Measurements from ENCODE around the gene CTSL. TPM values are rescaled to one million over a fixed set of nuclear protein-coding genes. Genes with fewer than 3 reads are reported as not detected.

CTSL gene
- total RNA-seq, 1 experiment from 2014 or later = 39.7 TPM

DNA sequence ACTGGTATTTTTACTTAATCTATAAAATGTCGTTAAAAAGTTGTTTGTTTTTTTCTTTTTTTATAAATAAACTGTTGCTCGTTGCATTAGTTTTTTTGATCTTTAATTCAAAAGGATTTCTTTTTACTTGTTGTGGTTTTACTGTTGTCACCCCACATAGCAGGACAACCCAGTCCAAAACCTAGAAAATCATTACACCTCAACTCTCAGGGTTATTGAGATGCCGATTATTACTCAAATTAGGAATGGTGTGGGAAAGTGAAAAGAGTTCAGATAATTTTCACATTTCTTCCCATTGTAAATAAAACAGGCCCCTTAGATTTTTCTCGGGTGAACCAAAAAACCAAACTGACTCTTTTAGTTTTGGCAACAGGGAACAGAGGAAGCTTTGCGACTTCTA, 17.4 kb upstream of the CTSL start:
- no peaks in the 10 kb centered on the region for H3K27me3 Mint-ChIP-seq (ENCODE audit: low read depth)
- no peaks in the 10 kb centered on the region for H3K4me1 Mint-ChIP-seq
- H3K27ac Mint-ChIP-seq = no peak overlapping the region
- no peak for ATAC-seq
- TF ChIP-seq CBFB (CRISPR knock-in tag; IDR thresholded peaks at IDR 0.05; ENCODE audit: low read depth) (no peak), NR1H2 (CRISPR knock-in tag; IDR thresholded peaks at IDR 0.05) (no peak), HMGA2 (CRISPR knock-in tag; IDR thresholded peaks at IDR 0.05) (no peak), ZNF423 (CRISPR knock-in tag; IDR thresholded peaks at IDR 0.05) (no peak), ZMAT4 (CRISPR knock-in tag; IDR thresholded peaks at IDR 0.05) (no peak)
- TF ChIP-seq, protein P1, sequence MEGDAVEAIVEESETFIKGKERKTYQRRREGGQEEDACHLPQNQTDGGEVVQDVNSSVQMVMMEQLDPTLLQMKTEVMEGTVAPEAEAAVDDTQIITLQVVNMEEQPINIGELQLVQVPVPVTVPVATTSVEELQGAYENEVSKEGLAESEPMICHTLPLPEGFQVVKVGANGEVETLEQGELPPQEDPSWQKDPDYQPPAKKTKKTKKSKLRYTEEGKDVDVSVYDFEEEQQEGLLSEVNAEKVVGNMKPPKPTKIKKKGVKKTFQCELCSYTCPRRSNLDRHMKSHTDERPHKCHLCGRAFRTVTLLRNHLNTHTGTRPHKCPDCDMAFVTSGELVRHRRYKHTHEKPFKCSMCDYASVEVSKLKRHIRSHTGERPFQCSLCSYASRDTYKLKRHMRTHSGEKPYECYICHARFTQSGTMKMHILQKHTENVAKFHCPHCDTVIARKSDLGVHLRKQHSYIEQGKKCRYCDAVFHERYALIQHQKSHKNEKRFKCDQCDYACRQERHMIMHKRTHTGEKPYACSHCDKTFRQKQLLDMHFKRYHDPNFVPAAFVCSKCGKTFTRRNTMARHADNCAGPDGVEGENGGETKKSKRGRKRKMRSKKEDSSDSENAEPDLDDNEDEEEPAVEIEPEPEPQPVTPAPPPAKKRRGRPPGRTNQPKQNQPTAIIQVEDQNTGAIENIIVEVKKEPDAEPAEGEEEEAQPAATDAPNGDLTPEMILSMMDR (IDR thresholded peaks at IDR 0.05) = no peak
- TF ChIP-seq, protein P2, sequence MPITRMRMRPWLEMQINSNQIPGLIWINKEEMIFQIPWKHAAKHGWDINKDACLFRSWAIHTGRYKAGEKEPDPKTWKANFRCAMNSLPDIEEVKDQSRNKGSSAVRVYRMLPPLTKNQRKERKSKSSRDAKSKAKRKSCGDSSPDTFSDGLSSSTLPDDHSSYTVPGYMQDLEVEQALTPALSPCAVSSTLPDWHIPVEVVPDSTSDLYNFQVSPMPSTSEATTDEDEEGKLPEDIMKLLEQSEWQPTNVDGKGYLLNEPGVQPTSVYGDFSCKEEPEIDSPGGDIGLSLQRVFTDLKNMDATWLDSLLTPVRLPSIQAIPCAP (CRISPR knock-in tag; IDR thresholded peaks at IDR 0.05) = no peak
- TF ChIP-seq, protein P3, sequence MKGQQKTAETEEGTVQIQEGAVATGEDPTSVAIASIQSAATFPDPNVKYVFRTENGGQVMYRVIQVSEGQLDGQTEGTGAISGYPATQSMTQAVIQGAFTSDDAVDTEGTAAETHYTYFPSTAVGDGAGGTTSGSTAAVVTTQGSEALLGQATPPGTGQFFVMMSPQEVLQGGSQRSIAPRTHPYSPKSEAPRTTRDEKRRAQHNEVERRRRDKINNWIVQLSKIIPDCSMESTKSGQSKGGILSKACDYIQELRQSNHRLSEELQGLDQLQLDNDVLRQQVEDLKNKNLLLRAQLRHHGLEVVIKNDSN (CRISPR knock-in tag; IDR thresholded peaks at IDR 0.05) = no peak
- TF ChIP-seq, protein P4, sequence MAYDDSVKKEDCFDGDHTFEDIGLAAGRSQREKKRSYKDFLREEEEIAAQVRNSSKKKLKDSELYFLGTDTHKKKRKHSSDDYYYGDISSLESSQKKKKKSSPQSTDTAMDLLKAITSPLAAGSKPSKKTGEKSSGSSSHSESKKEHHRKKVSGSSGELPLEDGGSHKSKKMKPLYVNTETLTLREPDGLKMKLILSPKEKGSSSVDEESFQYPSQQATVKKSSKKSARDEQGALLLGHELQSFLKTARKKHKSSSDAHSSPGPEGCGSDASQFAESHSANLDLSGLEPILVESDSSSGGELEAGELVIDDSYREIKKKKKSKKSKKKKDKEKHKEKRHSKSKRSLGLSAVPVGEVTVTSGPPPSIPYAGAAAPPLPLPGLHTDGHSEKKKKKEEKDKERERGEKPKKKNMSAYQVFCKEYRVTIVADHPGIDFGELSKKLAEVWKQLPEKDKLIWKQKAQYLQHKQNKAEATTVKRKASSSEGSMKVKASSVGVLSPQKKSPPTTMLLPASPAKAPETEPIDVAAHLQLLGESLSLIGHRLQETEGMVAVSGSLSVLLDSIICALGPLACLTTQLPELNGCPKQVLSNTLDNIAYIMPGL (CRISPR knock-in tag; IDR thresholded peaks at IDR 0.05) = no peak
- TF ChIP-seq, protein P5, sequence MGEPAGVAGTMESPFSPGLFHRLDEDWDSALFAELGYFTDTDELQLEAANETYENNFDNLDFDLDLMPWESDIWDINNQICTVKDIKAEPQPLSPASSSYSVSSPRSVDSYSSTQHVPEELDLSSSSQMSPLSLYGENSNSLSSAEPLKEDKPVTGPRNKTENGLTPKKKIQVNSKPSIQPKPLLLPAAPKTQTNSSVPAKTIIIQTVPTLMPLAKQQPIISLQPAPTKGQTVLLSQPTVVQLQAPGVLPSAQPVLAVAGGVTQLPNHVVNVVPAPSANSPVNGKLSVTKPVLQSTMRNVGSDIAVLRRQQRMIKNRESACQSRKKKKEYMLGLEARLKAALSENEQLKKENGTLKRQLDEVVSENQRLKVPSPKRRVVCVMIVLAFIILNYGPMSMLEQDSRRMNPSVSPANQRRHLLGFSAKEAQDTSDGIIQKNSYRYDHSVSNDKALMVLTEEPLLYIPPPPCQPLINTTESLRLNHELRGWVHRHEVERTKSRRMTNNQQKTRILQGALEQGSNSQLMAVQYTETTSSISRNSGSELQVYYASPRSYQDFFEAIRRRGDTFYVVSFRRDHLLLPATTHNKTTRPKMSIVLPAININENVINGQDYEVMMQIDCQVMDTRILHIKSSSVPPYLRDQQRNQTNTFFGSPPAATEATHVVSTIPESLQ (CRISPR knock-in tag; IDR thresholded peaks at IDR 0.05) = no peak
- TF ChIP-seq, protein P6, sequence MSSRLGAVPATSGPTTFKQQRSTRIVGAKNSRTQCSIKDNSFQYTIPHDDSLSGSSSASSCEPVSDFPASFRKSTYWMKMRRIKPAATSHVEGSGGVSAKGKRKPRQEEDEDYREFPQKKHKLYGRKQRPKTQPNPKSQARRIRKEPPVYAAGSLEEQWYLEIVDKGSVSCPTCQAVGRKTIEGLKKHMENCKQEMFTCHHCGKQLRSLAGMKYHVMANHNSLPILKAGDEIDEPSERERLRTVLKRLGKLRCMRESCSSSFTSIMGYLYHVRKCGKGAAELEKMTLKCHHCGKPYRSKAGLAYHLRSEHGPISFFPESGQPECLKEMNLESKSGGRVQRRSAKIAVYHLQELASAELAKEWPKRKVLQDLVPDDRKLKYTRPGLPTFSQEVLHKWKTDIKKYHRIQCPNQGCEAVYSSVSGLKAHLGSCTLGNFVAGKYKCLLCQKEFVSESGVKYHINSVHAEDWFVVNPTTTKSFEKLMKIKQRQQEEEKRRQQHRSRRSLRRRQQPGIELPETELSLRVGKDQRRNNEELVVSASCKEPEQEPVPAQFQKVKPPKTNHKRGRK (CRISPR knock-in tag; IDR thresholded peaks at IDR 0.05; ENCODE audit: borderline replicate concordance) = no peak
- ChIA-PET POLR2A (no interaction called here), CTCF (interaction anchor here (0.6 to 1.1 kb wide), 2 partner anchors 24 to 371 kb away, joined by 3 read pairs; no protein-coding TSS in a partner anchor)
- no peaks in the 10 kb centered on the region for H3K9me3 Mint-ChIP-seq
- H3K4me3 Mint-ChIP-seq = no peak overlapping the region
- H3K36me3 Mint-ChIP-seq = peaks cover 40% of the 10 kb centered on the region
- DNase-seq (ENCODE audit: low spot score) = no peak

- H3K27ac Mint-ChIP-seq = no peak overlapping the region
- no peaks in the 10 kb centered on the region for H3K9me3 Mint-ChIP-seq
- CTCF ChIA-PET = interaction anchor here (0.6 to 1.2 kb wide), 4 partner anchors 14 to 372 kb away, joined by 3 to 4 read pairs (median 4); no protein-coding TSS in a partner anchor
- no peak for DNase-seq (ENCODE audit: low spot score)
- POLR2A ChIA-PET = interaction anchor here (1.6 kb wide), 1 partner anchor 17 kb away, joined by 3 read pairs; the partner anchor contains the start of gene CTSL
- no peaks in the 10 kb centered on the region for H3K27me3 Mint-ChIP-seq (ENCODE audit: low read depth)
- TF ChIP-seq CBFB (CRISPR knock-in tag; IDR thresholded peaks at IDR 0.05; ENCODE audit: low read depth) = no peak
- no peak for TF ChIP-seq ERG (CRISPR knock-in tag; IDR thresholded peaks at IDR 0.05)
- TF ChIP-seq TCF7 (CRISPR knock-in tag; IDR thresholded peaks at IDR 0.05; ENCODE audit: low read depth) = no peak
- TF ChIP-seq ZNF317 (CRISPR knock-in tag; IDR thresholded peaks at IDR 0.05; ENCODE audit: borderline replicate concordance, low read depth) = no peak
- TF ChIP-seq, protein P7, sequence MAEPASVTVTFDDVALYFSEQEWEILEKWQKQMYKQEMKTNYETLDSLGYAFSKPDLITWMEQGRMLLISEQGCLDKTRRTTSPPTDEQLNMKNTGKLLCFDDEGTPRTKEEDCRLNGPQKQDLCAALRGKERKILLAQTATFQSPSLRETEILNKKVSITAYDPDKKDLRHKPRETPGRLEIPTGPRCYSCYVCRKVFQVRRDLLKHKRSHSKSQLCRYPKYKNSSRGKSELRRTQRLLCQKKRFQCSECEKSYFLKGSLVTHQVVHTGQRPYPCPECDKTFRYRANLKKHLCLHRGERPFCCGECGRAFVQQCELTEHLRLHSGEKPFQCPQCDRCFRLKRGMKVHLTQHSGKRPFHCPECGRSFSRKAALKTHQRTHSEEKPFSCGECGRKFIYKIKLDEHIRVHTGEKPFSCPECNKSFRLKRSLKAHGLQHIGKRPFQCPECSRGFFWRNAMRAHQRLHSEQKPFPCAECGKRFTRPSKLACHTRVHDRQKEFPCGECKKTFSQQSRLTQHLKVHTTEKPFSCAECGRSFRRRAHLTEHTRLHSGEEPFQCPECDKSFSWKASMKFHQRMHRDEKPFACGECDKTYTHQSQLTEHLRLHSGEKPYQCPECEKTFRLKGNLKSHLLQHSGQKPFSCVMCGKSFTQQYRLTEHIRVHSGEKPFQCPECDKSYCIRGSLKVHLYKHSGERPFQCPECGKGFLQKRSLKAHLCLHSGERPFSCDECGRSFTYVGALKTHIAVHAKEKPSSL (CRISPR knock-in tag; conservative IDR thresholded peaks at IDR 0.05) = no peak
- no peak overlapping the region for H3K4me3 Mint-ChIP-seq
- no peak for ATAC-seq
- H3K36me3 Mint-ChIP-seq = peaks cover 36% of the 10 kb centered on the region
- H3K4me1 Mint-ChIP-seq = no peaks in the 10 kb centered on the region
Measured at GRCh38 chr9:87708986-87709728, 16.8 kb upstream of the CTSL start.

Measured in WTC11 (cell line).